ENCODE results near the gene CYS1. TPM values are rescaled to one million over a fixed set of nuclear protein-coding genes. Genes with fewer than 3 reads are reported as not detected.
"Not testable (repeated sequence)": the region's sequence is repeated elsewhere in the genome, so short reads cannot be mapped to it uniquely, and the experiment has no call there.

CYS1 gene
- total RNA-seq, 1 donor from 2014 or later, result 1.2 TPM

GRCh38 chr2:10011606-10012325, 68.4 kb downstream of the CYS1 start:
- DNase-seq, result not testable (repeated sequence)

DNA sequence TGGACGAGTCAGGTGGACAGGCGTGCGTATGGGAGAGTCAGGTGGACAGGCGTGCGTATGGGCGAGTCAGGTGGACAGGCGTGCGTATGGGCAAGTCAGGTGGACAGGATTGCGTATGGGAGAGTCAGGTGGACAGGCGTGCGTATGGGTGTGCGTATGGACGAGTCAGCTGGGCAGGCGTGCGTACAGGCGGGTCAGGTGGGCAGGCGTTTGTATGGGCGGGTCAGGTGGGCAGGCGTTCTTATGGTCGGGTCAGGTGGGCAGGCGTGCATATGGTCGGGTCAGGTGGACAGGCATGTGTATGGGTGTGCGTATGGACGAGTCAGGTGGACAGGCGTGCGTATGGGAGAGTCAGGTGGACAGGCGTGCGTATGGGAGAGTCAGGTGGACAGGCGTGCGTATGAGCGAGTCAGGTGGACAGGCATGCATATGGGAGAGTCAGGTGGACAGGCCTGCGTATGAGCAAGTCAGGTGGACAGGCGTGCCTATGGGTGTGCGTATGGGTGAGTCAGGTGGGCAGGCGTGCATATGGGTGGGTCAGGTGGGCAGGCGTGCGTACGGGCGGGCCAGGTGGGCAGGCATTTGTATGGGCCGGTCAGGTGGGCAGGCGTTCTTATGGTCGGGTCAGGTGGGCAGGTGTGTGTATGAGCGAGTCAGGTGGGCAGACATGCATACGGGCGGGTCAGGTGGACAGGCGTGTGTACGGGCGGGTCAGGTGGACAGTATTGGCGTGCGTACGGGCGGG, 69.2 kb downstream of the CYS1 start:
- not testable (repeated sequence) for DNase-seq

GRCh38 chr2:10009811-10010781, 70.1 kb downstream of the CYS1 start:
- DNase-seq, result no peak

GRCh38 chr2:10009271-10009810, 70.9 kb downstream of the CYS1 start:
- DNase-seq, result no peak

DNA sequence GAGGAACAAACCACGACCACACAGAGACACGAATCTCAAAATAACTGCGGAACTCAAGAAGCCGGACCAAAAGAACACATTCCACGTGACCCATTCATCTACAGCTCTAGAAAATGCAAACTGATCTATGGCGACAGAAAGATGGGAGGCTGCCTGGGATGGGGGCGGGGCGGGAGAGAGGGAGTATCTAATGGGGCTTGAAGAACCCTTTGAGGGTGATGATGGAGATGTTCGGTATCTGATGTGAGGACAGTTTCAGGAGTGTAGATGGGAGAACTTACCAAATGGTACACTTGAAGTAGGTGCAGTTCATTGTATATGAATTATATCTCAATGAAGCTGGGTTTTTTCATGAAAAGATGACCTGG, 71.4 kb downstream of the CYS1 start:
- no peak for DNase-seq

GRCh38 chr2:10007921-10008808, 72.0 kb downstream of the CYS1 start:
- no peak for DNase-seq

DNA sequence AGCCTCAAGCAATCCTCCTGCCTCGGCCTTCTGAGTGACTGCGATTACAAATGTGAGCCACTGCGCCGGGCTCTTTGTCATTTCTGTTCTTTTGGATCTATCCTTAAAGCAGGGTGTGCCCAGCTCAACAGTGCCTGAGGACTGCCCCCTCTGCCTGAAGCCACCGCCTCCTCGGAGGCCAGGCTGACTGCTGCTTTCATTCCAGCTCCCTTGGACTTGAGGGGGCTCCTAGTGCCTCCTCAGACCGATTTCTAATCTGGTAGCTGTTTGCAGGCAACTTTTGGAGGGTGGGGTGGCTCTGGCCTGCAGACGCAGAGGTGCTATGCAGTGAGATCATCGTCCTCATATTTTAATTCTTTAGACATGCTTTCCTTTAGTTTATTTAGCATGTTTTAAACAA, 72.8 kb downstream of the CYS1 start:
- no peak for DNase-seq

Other genes starting within 250 kb of the CYS1 start
- 20.6 and 30.3 TPM in 2 replicates for gene TAF1B, start 236.9 kb downstream of the CYS1 start, total RNA-seq
- 0.37 and 0.85 TPM in 2 replicates for gene GRHL1, start 128.7 kb downstream of the CYS1 start, total RNA-seq
- 7.6 and 11.6 TPM in 2 replicates for gene KLF11, start 36.9 kb downstream of the CYS1 start, total RNA-seq
- gene RRM2, start 42.3 kb upstream of the CYS1 start, total RNA-seq, result 19.9 and 90.8 TPM in 2 replicates
- gene HPCAL1, start 222.5 kb upstream of the CYS1 start, total RNA-seq, result 72.2 and 72.4 TPM in 2 replicates

All from dermis blood vessel endothelial cell (primary cell).